GM10266 (cell line): Measurements from ENCODE around the gene KCTD2.

ENCODE experiments used
- DNase-seq: peaks from one replicate; pipeline ENCODE4 v3.0.0; 2012; ENCODE audit errors: extremely low spot score
- TF ChIP-seq, protein P1 (sequence below): IDR thresholded peaks from 2 replicates; pipeline ENCODE4 v1.5.1; 2012; ENCODE audit warnings: mild to moderate bottlenecking, low read depth; ENCODE audit not compliant: control insufficient read depth, insufficient read depth; ENCODE audit errors: missing control alignments

The KCTD2 gene

DNA sequence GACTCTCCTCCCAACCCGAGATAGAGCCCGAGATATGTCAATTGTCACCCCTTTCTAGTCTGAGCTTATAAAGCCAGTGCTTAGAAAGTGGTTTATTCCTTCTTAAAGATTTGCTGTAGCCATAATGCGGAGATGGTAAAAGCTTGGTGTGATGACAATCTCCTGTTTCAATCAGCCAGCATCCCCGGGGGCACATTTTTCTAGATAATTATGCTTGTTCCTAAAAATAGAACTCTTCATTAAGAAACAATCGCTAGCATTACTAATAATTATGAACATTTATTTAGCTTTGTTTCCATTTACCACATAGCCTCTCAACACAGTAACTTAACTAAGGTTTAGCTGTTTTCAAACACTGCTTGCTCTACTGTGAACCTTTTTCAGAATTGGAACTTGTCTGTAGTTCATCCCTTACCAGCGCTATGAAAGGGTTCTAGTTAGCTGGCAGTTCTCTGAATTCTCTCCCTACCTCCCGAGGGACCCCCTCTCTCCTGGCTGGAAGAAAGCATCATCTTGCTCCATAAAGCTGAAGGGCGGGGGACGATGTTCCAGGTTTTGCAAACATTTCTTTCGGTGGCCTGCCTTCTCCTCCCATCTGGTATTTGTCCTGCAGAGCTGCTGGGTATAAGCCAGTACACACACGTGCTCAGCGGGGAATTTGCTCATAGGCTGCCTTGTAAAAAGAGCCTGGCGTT, 35.5 kb upstream of the KCTD2 start:
- no peak for DNase-seq
- TF ChIP-seq, protein P1, sequence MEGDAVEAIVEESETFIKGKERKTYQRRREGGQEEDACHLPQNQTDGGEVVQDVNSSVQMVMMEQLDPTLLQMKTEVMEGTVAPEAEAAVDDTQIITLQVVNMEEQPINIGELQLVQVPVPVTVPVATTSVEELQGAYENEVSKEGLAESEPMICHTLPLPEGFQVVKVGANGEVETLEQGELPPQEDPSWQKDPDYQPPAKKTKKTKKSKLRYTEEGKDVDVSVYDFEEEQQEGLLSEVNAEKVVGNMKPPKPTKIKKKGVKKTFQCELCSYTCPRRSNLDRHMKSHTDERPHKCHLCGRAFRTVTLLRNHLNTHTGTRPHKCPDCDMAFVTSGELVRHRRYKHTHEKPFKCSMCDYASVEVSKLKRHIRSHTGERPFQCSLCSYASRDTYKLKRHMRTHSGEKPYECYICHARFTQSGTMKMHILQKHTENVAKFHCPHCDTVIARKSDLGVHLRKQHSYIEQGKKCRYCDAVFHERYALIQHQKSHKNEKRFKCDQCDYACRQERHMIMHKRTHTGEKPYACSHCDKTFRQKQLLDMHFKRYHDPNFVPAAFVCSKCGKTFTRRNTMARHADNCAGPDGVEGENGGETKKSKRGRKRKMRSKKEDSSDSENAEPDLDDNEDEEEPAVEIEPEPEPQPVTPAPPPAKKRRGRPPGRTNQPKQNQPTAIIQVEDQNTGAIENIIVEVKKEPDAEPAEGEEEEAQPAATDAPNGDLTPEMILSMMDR = no peak

DNA sequence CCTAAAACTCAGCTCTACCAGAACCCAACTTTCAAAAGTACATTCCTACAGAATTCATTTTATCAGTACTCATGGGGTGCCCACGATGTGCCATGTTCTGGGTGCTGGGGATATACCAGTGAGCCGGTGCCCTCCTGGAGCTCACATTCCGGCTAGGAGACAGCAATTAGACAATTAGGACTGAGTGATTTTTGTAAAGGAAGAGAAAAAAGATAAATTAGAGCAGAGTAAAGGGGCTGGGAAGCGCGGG, 35.0 kb upstream of the KCTD2 start:
- TF ChIP-seq, protein P1 = no peak
- no peak for DNase-seq

DNA sequence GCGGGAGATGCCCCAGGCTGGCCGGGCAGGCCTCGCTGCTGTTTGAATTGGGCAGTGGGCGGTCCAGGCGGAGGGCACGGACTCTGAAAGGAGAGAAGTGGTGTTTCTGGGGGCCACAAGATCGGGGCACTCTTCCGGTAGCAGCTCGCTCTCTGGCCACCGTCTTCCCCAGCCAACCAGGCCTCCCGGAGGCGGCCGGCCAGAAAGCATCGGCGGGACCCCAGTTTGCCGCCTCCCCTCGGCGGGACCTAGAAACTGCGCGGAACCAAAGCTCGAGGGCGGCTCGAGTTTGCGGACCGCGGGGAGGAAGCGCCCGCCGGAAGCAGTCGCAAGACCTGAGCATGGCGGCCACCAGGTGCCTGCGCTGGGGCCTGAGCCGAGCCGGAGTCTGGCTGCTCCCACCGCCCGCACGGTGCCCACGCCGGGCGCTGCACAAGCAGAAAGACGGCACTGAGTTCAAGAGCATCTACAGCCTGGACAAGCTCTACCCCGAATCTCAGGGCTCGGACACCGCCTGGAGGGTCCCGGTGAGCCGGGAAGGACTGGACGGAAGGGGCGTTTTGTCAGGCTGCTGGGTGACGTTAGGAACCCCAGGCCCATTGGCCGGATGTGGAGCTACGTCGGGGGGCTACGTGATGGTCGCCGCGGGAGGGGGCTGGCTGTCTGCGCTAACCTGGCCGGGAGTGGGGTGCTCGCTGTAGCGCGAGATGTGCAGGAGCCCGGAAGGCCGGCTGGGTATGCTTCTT, 34.5 kb upstream of the KCTD2 start, which contains the start of gene MRPL58:
Gene MRPL58, plus strand, starts transcription at position 325 of the 746 bp plus-strand sequence. Its CDS starts 17 bp downstream, at position 342.
- peak; percentile 93 for DNase-seq
- TF ChIP-seq, protein P1 = peak; percentile 31

DNA sequence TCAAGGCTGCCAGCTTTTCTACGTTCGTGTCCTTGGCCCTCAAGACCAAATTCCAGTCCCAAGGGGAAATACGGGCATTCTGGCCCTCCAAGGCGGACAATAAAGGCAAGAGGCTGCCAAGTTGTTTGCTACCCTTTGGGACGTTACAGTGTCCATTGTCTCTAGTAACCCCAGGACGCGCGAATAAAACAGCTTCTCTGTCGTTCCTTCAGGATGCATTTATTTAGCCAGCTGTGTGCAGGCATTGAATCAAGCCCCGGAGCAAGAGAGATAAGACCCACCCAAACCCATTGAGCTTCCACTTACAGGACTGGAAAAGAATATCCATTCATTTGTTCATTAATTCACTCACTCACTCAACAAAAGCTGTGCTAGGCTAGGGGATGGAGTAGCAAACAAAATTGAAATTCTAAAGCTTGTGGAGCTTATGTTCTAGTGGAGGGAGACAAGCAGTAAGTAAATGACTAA, 33.9 kb upstream of the KCTD2 start:
- no peak for DNase-seq
- TF ChIP-seq, protein P1 = no peak

DNA sequence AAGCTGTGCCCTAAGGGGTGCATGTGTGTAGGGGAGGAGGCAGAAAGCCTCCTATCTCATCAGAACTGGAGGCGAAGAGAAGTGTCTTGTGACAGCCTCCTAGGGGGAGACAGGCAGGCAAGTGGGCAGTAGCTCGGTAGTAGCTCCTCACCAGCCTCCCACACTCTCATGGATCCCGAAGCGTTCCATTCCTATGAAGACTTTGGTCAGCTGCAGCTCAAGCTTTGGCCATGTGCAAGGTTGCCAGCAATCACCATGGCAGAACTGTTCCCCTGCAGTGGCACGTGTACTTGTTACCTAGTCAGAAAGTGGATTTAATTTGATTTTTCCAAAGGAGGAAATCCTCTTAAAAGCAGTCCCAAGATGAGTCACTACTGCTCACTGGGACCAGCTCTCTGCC, 27.9 kb upstream of the KCTD2 start:
- no peak for DNase-seq
- TF ChIP-seq, protein P1 = no peak

DNA sequence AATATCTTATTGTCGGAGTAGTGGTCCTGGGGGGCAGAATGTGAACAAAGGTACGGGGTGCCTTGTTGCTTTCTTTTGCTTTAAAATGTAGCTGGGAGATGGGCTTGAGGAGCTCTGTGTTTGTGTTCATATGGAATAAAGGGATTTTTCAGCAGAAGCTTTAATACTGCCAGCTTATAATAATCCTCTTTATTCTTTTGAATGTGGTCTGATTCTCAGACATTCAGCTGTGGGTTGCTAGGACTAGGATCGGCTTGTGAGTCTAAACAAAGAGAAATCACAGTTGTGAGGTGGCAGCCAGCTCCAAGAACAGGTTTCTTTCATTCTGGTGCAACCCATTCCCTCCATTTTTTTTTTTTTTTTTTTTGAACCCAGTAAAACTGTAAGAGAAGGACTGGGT, 27.3 kb upstream of the KCTD2 start:
- DNase-seq = no peak
- TF ChIP-seq, protein P1 = no peak
